ENCODE results near the gene TBL1X. TPM values are rescaled to one million over a fixed set of nuclear protein-coding genes. Genes with fewer than 3 reads are reported as not detected.

TBL1X gene
- total and polyA plus RNA-seq, 10 of the 15 experiments (the other 5 are each of a cell fraction or from before 2014, with no cell fraction given) = 4.4 to 26.3 (median 10.6) TPM

DNA sequence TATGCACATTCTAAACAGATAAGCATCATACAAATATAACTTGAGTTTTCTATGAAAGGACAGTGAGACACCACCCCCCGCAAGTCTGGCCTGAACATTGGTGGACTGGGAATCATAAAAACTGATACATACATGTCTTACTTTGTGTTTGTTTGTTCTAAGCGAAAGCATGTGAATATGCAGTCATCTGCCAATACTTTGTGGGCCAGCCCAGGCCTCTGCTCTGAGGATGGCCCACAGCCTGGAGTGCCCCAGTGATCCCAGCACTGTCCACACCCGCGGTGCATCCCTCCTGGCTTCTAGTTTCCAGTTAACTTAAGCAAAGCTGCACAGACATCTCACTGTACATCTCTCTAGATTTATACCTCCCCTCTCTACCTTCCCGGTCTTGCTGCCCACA lies 154.3 kb downstream of the TBL1X start:
- intact Hi-C loops (cut with micrococcal nuclease; ENCODE audit: unreplicated experiment) (no loop called here), in situ Hi-C loops (cut with MboI) (no loop called here)
- no peak overlapping the region for H3K9ac ChIP-seq (ENCODE audit: control insufficient read depth, insufficient read depth, low read length)
- POLR2A ChIA-PET = no interaction called here
- SMC1A ChIA-PET (ENCODE audit: uncharacterized antibody, unreplicated experiment) = no interaction called here
- DNase-seq (ENCODE audit: low read depth, low spot score) (no peak), FAIRE-seq (no peak), ATAC-seq (no peak)
- RAD21 ChIA-PET (ENCODE audit: unreplicated experiment) = no interaction called here
- no peaks in the 10 kb centered on the region for H4K20me1 ChIP-seq (ENCODE audit: control insufficient read depth, insufficient read depth)
- no peaks in the 10 kb centered on the region for H3K79me2 ChIP-seq (ENCODE audit: control insufficient read depth, insufficient read depth, low read length)
- BruUV-seq (replicated peaks) = no TSS peak
- no peak for TF ChIP-seq DPF2 (IDR thresholded peaks at IDR 0.05)
- no peak for TF ChIP-seq SMC3 (IDR thresholded peaks at IDR 0.05; ENCODE audit: borderline replicate concordance, low read length)
- TF ChIP-seq RFX5 (IDR thresholded peaks at IDR 0.05; ENCODE audit: low read depth, low read length) = no peak
- CTCF ChIA-PET = no interaction called here
- no peaks in the 10 kb centered on the region for H3K27me3 ChIP-seq (replicated peaks in 1 of 2; ENCODE audit: control insufficient read depth in 2 of 2, insufficient read depth in 2 of 2, low read length in 1 of 2)
- H3K27ac ChIP-seq (ENCODE audit: control insufficient read depth, insufficient read depth) = no peak overlapping the region
- H3K4me2 ChIP-seq (ENCODE audit: control insufficient read depth, insufficient read depth) = no peak overlapping the region
- H3K9me3 ChIP-seq (replicated peaks; ENCODE audit: control insufficient read depth, insufficient read depth, low read length) = no peaks in the 10 kb centered on the region
- H3K4me3 ChIP-seq = no peak overlapping the region
- no peaks in the 10 kb centered on the region for H3K4me1 ChIP-seq (ENCODE audit: control insufficient read depth, insufficient read depth, low read length)
- 55% methylated on average over 5 of the region's 5 CpGs for WGBS (ENCODE audit: insufficient coverage, insufficient replicate concordance, low lambda C conversion rate, missing lambda C conversion rate)
- H2AFZ ChIP-seq (ENCODE audit: control insufficient read depth, low read depth, low read length) = no peak overlapping the region
- no peaks in the 10 kb centered on the region for H3K36me3 ChIP-seq (ENCODE audit: control insufficient read depth in 2 of 2, insufficient read depth in 2 of 2, low read length in 1 of 2)

DNA sequence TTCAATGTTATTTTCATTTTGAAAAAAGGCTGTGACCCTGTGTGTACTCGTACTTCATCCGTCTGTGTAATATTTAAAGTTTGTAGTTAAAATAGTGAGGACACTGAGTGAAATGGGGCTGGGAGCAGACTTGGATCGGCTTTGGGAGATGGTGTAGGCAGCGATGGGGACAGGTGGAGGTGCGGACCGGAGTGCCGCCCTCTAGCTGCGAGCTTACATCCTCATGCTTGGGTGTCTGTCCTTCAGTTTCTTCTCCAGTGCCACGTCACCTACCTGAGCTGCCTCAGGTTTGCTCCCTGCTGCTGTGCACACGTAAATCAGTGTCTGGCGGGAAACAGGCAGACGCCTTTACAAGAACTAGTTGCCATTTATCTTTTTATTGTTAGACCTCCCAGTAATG lies 154.7 kb downstream of the TBL1X start:
- Histone ChIP-seq H3K27ac (ENCODE audit: control insufficient read depth, insufficient read depth) (no peak overlapping the region), H3K9ac (ENCODE audit: control insufficient read depth, insufficient read depth, low read length) (no peak overlapping the region), H3K4me1 (ENCODE audit: control insufficient read depth, insufficient read depth, low read length) (no peaks in the 10 kb centered on the region), H3K79me2 (ENCODE audit: control insufficient read depth, insufficient read depth, low read length) (no peaks in the 10 kb centered on the region), H2AFZ (ENCODE audit: control insufficient read depth, low read depth, low read length) (no peak overlapping the region), H3K4me3 (no peak overlapping the region), H3K27me3 (replicated peaks in 1 of 2; ENCODE audit: control insufficient read depth in 2 of 2, insufficient read depth in 2 of 2, low read length in 1 of 2) (no peaks in the 10 kb centered on the region), H3K36me3 (ENCODE audit: control insufficient read depth in 2 of 2, insufficient read depth in 2 of 2, low read length in 1 of 2) (no peaks in the 10 kb centered on the region), H3K9me3 (replicated peaks; ENCODE audit: control insufficient read depth, insufficient read depth, low read length) (no peaks in the 10 kb centered on the region), H3K4me2 (ENCODE audit: control insufficient read depth, insufficient read depth) (no peak overlapping the region), H4K20me1 (ENCODE audit: control insufficient read depth, insufficient read depth) (no peaks in the 10 kb centered on the region)
- SMC1A ChIA-PET (ENCODE audit: uncharacterized antibody, unreplicated experiment) = interaction anchor here (1.2 kb wide), 1 partner anchor 11 kb away, joined by 3 read pairs; no protein-coding TSS in a partner anchor
- RAD21 ChIA-PET (ENCODE audit: unreplicated experiment) = no interaction called here
- BruUV-seq (replicated peaks) = no TSS peak
- no peak for FAIRE-seq
- in situ Hi-C loops (cut with MboI) = no loop called here
- no peak for DNase-seq (ENCODE audit: low read depth, low spot score)
- WGBS (ENCODE audit: insufficient coverage, insufficient replicate concordance, low lambda C conversion rate, missing lambda C conversion rate) = 86% methylated on average over 12 of the region's 12 CpGs
- POLR2A ChIA-PET = no interaction called here
- no peak for ATAC-seq
- intact Hi-C loops (cut with micrococcal nuclease; ENCODE audit: unreplicated experiment) = no loop called here
- CTCF ChIA-PET = no interaction called here
- TF ChIP-seq GATAD2B (conservative IDR thresholded peaks at IDR 0.05; ENCODE audit: low read depth) (no peak), IRF3 (IDR thresholded peaks at IDR 0.05) (no peak), NBN (IDR thresholded peaks at IDR 0.05) (no peak), ZNF207 (IDR thresholded peaks at IDR 0.05; ENCODE audit: borderline replicate concordance) (no peak), SREBF2 (IDR thresholded peaks at IDR 0.05; ENCODE audit: low read length) (no peak), FOS (IDR thresholded peaks at IDR 0.05; ENCODE audit: borderline replicate concordance, extremely low read depth, insufficient read length) (no peak), POLR2AphosphoS5 (IDR thresholded peaks at IDR 0.05; ENCODE audit: low read length) (no peak), ETV6 (conservative IDR thresholded peaks at IDR 0.05 in 1 of 2, IDR thresholded peaks at IDR 0.05 in 1 of 2; ENCODE audit: borderline replicate concordance in 1 of 2, low read depth in 1 of 2) (no peak), RELA (IDR thresholded peaks at IDR 0.05; ENCODE audit: borderline replicate concordance, partially characterized antibody) (no peak), SMC3 (IDR thresholded peaks at IDR 0.05; ENCODE audit: borderline replicate concordance, low read length) (no peak)
- TF ChIP-seq, protein P1, sequence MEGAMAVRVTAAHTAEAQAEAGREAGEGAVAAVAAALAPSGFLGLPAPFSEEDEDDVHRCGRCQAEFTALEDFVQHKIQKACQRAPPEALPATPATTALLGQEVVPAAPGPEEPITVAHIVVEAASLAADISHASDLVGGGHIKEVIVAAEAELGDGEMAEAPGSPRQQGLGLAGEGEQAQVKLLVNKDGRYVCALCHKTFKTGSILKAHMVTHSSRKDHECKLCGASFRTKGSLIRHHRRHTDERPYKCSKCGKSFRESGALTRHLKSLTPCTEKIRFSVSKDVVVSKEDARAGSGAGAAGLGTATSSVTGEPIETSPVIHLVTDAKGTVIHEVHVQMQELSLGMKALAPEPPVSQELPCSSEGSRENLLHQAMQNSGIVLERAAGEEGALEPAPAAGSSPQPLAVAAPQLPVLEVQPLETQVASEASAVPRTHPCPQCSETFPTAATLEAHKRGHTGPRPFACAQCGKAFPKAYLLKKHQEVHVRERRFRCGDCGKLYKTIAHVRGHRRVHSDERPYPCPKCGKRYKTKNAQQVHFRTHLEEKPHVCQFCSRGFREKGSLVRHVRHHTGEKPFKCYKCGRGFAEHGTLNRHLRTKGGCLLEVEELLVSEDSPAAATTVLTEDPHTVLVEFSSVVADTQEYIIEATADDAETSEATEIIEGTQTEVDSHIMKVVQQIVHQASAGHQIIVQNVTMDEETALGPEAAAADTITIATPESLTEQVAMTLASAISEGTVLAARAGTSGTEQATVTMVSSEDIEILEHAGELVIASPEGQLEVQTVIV (IDR thresholded peaks at IDR 0.05; ENCODE audit: borderline replicate concordance, partially characterized antibody) = no peak
- TF ChIP-seq, protein P2, sequence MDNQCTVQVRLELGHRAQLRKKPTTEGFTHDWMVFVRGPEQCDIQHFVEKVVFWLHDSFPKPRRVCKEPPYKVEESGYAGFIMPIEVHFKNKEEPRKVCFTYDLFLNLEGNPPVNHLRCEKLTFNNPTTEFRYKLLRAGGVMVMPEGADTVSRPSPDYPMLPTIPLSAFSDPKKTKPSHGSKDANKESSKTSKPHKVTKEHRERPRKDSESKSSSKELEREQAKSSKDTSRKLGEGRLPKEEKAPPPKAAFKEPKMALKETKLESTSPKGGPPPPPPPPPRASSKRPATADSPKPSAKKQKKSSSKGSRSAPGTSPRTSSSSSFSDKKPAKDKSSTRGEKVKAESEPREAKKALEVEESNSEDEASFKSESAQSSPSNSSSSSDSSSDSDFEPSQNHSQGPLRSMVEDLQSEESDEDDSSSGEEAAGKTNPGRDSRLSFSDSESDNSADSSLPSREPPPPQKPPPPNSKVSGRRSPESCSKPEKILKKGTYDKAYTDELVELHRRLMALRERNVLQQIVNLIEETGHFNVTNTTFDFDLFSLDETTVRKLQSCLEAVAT (IDR thresholded peaks at IDR 0.05) = no peak

All from GM12878 (cell line).